IMR-90 (cell line): Measurements from ENCODE around the gene SLC19A2.

Experiments
- CEBPB ChIP-seq: IDR thresholded peaks from 2 replicates; pipeline ENCODE4 v1.6.1; 2012; ENCODE audit warnings: low read depth, low read length, improper control_type of control experiment
- MAZ ChIP-seq: IDR thresholded peaks from 2 replicates; pipeline ENCODE4 v1.6.1; 2012; ENCODE audit warnings: low read depth, mild to moderate bottlenecking, low read length, improper control_type of control experiment, moderate library complexity, borderline replicate concordance
- POLR2A ChIP-seq: IDR thresholded peaks from 2 replicates; pipeline ENCODE4 v1.6.1; 2012; ENCODE audit warnings: mild to moderate bottlenecking, low read depth, low read length
- RCOR1 ChIP-seq: IDR thresholded peaks from 2 replicates; pipeline ENCODE4 v1.6.1; 2012; ENCODE audit warnings: mild to moderate bottlenecking, low read length, improper control_type of control experiment; ENCODE audit not compliant: insufficient replicate concordance
- SMC3 ChIP-seq: fragments of 150-350 bp; IDR thresholded peaks from 2 replicates; pipeline ENCODE4 v1.6.1; 2016; ENCODE audit warnings: low read depth, mild to moderate bottlenecking, antibody characterized with exemption, low read length, moderate library complexity
- TF ChIP-seq, protein P1 (sequence below): conservative IDR thresholded peaks from 2 replicates; pipeline ENCODE4 v1.5.1; 2012; ENCODE audit warnings: mild to moderate bottlenecking, low read depth, low read length, improper control_type of control experiment
- TF ChIP-seq, protein P2 (sequence below): fragments of 150-350 bp; IDR thresholded peaks from 2 replicates; pipeline ENCODE4 v1.6.1; 2016; ENCODE audit warnings: low read depth, mild to moderate bottlenecking, low read length, moderate library complexity, borderline replicate concordance
- TF ChIP-seq, protein P3 (sequence below): fragments of 150-350 bp; IDR thresholded peaks from 2 replicates; pipeline ENCODE4 v1.6.1; 2017; ENCODE audit warnings: mild to moderate bottlenecking, antibody characterized with exemption, low read length, low read depth

DNA sequence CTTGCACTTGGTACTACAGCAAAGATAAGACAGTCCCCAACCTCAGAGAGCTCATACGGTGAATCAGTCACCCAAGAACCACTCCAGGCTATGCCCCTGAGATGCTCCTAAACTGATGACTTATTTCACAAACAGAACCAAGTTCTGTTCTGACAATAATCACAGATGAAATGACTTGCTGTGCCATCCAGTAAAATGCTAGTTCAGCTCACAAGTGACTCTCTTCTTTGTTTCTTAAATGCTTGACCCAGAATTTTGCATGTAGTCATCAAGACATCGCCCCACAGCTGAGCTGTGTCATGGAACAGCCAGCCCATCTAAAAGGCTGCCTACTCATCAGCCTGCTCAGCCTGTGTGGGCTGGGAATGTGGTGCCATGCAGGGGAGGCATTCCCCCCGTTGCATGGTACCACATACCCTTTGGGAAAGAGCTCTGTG lies 6.1 kb upstream of the SLC19A2 start:
- TF ChIP-seq, protein P1, sequence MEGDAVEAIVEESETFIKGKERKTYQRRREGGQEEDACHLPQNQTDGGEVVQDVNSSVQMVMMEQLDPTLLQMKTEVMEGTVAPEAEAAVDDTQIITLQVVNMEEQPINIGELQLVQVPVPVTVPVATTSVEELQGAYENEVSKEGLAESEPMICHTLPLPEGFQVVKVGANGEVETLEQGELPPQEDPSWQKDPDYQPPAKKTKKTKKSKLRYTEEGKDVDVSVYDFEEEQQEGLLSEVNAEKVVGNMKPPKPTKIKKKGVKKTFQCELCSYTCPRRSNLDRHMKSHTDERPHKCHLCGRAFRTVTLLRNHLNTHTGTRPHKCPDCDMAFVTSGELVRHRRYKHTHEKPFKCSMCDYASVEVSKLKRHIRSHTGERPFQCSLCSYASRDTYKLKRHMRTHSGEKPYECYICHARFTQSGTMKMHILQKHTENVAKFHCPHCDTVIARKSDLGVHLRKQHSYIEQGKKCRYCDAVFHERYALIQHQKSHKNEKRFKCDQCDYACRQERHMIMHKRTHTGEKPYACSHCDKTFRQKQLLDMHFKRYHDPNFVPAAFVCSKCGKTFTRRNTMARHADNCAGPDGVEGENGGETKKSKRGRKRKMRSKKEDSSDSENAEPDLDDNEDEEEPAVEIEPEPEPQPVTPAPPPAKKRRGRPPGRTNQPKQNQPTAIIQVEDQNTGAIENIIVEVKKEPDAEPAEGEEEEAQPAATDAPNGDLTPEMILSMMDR, result no peak
- TF ChIP-seq MAZ (no peak), POLR2A (no peak), CEBPB (no peak), RCOR1 (no peak), SMC3 (no peak)
- TF ChIP-seq, protein P2, sequence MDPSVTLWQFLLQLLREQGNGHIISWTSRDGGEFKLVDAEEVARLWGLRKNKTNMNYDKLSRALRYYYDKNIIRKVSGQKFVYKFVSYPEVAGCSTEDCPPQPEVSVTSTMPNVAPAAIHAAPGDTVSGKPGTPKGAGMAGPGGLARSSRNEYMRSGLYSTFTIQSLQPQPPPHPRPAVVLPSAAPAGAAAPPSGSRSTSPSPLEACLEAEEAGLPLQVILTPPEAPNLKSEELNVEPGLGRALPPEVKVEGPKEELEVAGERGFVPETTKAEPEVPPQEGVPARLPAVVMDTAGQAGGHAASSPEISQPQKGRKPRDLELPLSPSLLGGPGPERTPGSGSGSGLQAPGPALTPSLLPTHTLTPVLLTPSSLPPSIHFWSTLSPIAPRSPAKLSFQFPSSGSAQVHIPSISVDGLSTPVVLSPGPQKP, result no peak
- TF ChIP-seq, protein P3, sequence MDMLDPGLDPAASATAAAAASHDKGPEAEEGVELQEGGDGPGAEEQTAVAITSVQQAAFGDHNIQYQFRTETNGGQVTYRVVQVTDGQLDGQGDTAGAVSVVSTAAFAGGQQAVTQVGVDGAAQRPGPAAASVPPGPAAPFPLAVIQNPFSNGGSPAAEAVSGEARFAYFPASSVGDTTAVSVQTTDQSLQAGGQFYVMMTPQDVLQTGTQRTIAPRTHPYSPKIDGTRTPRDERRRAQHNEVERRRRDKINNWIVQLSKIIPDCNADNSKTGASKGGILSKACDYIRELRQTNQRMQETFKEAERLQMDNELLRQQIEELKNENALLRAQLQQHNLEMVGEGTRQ, result no peak
